HG03108 (cell line): ENCODE measurements around the gene CD300LG.
"Not testable (repeated sequence)": the region's sequence is repeated elsewhere in the genome, so short reads cannot be mapped to it uniquely, and the experiment has no call there.

ENCODE experiments used
- ATAC-seq: cut with Tn5 transposase; IDR thresholded peaks from one replicate; pipeline ENCODE4 v1.9.1; 2021; ENCODE audit warnings: moderate library complexity; ENCODE audit not compliant: unreplicated experiment

The CD300LG gene

GRCh38 chr17:43823350-43824084, 23.5 kb upstream of the CD300LG start:
- no peak for ATAC-seq

GRCh38 chr17:43825567-43825966, 21.4 kb upstream of the CD300LG start:
- no peak for ATAC-seq

- no peak for ATAC-seq
These were observed 20.8 kb upstream of the CD300LG start for GRCh38 chr17:43826206-43826605.

- ATAC-seq, result no peak
These were observed 19.4 kb upstream of the CD300LG start for GRCh38 chr17:43827596-43827995.

- ATAC-seq, result no peak
These were observed 17.2 kb upstream of the CD300LG start for GRCh38 chr17:43829738-43830137.

GRCh38 chr17:43830510-43831140, 16.4 kb upstream of the CD300LG start:
- no peak for ATAC-seq

DNA sequence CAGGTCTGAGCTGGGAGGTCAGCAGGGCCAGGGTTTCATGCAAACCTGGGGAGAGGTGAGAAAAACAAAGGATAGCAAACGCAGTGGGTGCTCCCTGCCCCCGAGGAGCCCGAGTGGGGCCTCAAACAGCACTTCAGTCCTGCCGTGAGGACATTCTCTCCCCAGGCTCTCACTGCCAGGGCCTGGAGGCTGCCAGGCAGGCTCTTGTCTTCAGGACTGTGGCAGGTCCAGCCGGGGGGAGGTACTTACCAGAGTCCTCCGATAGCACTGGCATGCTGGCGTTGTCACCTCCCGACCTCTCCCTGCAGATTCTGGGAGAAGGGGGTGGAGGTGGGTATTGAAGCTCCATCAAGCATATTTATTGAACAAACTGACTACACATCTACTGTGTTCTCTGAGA, 15.3 kb upstream of the CD300LG start:
- ATAC-seq, result no peak

GRCh38 chr17:43832168-43832975, 14.6 kb upstream of the CD300LG start:
- ATAC-seq, result no peak

DNA sequence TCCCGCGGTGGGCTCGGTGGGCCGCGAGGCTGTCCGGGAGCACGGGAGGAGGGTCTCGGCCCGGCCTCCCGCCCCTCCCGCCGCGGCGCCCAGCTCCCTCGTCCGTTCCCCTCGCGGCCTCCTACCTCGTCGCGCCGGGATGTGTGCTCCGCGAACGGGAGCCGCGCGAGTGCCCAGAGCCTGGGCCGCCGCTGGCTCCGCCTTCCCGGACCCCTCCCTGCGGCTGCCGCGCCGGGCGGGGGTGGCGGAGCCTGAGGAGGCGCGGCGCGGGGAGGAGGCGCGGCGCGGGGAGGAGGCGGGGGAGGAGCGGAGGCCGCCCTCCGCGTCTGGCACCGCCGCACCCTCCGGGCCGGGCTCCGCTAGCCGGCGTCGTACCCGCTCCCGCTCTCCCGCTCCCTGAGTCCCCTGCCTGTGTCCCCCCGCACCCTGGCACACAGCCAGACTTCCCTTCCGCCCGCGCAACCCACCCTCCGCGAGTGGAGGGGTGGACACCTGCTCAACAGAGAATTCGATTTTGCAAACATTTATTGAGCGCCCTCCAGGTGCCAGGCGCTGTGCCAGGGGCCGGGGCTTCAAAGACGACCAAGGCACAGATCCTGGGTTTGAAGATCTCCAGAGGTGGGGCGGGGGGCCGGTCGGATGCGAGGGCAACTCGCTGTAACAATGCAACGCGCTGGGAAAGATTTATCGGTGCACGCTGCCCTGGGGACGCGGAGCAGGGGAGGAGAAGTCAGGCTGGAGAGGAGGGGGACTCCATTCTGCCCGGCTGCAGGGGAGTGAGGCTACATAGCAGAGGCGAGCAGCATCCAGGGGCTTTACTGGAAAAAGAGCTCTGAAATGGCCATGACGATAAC, 13.8 kb upstream of the CD300LG start, which contains the start of gene MPP3:
Gene MPP3 (minus strand): TSS at position 171 of the 854 bp plus-strand sequence. CDS start 1,240 bp downstream, outside the sequence.
- no peak for ATAC-seq

DNA sequence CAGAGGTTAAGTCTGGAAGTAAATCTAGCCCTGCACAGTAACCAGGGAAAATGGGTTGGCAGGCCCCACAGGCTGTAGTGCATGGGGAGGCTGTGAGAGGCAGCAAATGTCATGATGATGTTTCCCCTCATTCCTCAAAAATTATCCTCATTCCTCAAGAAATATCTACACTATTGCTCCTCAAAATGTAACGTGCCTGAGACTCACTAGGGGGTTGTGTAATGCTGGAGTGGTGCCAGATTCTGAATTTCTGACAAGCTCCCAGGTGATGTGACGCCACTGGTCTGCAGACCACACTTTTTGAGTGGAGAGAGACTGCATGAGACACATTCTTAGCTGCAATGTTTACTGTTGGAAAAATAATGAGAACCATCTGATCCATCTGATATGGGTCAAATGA, 12.9 kb upstream of the CD300LG start:
- no peak for ATAC-seq

DNA sequence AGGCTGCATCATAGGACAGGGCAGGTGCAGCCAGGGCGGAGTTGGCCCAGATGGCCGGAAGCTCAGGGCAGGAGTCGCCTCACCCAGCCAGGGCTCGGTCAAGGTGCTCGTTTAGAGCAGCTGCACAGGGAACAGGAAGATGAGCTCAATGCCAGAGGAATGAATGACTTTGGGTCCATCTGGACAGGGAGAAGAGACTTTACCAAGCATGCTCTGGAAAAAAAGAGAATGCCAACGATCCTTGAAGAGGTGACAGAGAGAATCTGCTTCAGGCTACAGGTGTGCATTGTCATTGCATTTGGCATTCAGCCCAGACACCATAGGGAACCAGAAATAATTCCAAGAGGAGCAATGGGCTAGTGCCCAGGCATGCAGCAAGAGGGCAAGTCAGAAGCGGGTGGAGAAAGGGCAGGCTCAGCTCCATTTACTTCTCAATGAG, 7.3 kb upstream of the CD300LG start:
- no peak for ATAC-seq

- no peak for ATAC-seq
These were observed 6.2 kb upstream of the CD300LG start for GRCh38 chr17:43840814-43841213.

GRCh38 chr17:43841282-43841681, 5.7 kb upstream of the CD300LG start:
- no peak for ATAC-seq

DNA sequence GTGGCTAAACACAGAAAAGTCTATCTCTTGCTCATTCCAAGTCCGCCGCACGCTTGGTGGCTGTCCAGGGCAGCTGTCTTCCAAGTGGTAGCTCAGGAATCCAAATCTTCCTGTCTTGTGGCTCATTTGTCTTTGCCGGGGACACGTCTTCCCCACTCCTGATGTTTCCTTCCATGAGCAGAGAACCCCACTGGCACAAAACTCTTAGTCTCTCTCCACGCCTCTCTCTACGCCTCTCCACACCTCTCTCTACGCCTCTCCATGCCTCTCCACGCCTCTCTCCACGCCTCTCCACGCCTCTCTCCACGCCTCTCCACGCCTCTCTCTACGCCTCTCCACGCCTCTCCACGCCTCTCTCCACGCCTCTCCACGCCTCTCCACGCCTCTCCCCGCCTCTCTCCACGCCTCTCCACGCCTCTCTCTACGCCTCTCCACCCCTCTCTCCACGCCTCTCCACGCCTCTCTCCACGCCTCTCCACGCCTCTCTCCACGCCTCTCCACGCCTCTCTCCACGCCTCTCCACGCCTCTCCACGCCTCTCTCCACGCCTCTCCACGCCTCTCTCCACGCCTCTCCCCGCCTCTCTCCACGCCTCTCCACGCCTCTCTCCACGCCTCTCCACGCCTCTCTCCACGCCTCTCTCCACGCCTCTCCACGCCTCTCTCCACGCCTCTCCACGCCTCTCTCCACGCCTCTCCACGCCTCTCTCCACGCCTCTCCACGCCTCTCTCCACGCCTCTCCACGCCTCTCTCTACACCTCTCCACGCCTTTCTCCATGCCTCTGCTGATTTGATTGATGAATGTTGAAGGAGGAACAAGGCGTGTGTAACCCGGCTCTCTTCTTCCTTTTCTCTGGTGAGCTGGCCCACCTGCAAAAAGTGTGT, 4.6 kb upstream of the CD300LG start:
- ATAC-seq, result not testable (repeated sequence)

DNA sequence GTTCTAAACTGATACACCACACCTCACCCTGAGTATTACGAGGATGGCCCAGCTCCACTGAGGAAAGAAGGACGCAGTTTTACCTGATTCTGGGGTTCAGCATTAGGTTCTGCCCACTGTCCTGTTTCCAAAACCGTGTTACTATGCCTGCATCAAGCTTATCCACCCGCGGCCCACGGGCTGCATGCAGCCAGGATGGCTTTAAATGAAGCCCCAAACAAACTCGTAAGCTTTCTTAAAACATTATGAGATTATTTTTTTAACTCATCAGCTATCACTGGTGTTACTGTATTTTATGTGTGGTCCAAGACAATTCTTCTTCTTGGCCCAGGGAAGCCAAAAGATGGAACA, 4.0 kb upstream of the CD300LG start:
- ATAC-seq, result no peak

DNA sequence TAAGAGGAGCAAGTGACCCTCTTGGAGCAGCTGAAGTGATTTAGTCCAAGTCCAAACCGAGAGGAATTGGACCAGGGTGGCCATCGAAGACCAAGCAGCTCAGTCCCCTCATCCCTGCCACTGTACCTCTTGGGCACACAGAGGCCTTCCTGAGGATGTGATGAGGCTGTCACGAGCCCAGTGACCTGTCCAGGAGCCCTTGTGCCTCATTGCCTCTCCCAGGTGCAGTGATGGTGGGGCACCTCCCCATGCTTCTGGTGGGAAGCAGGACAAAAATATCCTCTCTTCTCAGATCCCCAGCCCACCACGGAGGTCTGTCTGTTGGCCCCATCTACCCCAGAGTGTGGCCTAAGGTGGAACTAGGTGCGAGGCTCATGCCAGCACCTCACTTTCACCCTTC, 2.7 kb upstream of the CD300LG start:
- no peak for ATAC-seq

DNA sequence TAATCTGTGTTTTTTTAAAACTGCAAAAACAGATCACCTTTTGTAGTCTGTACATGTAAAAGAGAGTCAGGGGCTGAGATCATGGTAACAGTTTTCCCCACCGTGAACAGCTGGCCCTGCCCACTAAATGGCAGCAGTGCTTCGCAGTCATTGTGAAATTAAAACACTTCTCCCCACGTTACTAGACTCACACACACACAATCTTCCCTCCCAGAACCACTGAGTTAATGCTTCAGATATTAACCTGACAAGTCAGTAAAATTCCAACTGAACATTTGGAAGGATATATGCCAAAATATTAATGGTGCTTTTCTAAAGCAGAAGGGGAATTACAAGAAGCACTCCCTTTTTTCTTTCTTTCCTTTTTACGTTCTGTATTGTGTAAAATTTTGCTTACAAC, 1.2 kb upstream of the CD300LG start:
- ATAC-seq, result no peak

DNA sequence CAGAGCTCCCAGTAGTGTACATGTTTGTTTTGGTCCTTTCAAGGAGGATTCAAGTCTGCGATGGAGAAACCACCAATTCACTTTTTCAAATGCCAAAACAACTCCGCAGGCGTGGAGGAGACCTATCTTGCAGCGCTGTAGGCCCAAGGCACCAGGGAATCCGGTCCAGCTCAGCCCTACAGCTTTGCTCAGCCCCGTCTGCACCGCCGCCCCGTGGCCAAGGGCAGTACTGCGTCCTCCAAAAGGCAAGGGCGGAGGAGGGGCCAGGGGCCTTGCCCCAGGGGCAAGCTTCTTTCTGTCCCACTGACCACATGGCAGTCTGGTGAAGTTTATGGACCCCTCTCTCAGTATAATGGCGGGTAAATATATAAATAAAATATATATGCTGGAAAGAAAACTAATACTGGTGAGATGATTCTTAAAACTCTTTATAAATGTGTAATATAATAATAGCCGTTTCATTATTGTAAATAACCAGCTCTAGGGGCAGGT, 709 bp upstream of the CD300LG start:
- ATAC-seq, result no peak

- ATAC-seq, result no peak
These were observed 1.6 kb downstream of the CD300LG start for GRCh38 chr17:43848601-43849000.

- ATAC-seq, result no peak
These were observed 2.1 kb downstream of the CD300LG start for GRCh38 chr17:43849116-43849515.
